A549 treated with CpdA at 1 μM for 4 hours (cell line): ENCODE data around the gene ADK. TPM values are rescaled to one million over a fixed set of nuclear protein-coding genes. Genes with fewer than 3 reads are reported as not detected.

Experiments used
- total RNA-seq: library from RNA; stranded (reverse); fragments of 200-300 nt; extraction: Qiagen RNA extraction; gene quantifications from 5 replicates; pipeline ENCODE4 v1.2.3, GENCODE V29; 2022; ENCODE audit warnings: low read depth

Gene ADK
- total RNA-seq, result 34.0 to 36.4 TPM (median 34.4 TPM) in 5 replicates

GRCh38 chr10:74150990-74151878, at the start of gene ADK:
TSS of gene ADK (plus strand) at chr10:74151221. CDS start at chr10:74151279, 58 bp downstream.

GRCh38 chr10:74150204-74150989, 624 bp upstream of the ADK start, which contains the start of gene AP3M1:
TSS of gene AP3M1 (minus strand) at chr10:74150828. CDS start at chr10:74138379, 12,449 bp downstream.

Other genes starting within 250 kb of the ADK start
- 155 to 168 TPM (median 161 TPM) in 5 replicates for gene PLAU, start 240.1 kb upstream of the ADK start, total RNA-seq
- 92.2 to 132 TPM (median 119 TPM) in 5 replicates for gene VCL, start 153.1 kb upstream of the ADK start, total RNA-seq
- 28.7 to 34.8 TPM (median 32.2 TPM) in 5 replicates for gene AP3M1, start 393 bp upstream of the ADK start, total RNA-seq